GM18517 (cell line): ENCODE measurements around the gene SHTN1.

ENCODE experiments used
- ATAC-seq: cut with Tn5 transposase; IDR thresholded peaks from one replicate; pipeline ENCODE4 v1.9.1; 2021; ENCODE audit warnings: mild to moderate bottlenecking, moderate library complexity; ENCODE audit not compliant: unreplicated experiment

The SHTN1 gene

DNA sequence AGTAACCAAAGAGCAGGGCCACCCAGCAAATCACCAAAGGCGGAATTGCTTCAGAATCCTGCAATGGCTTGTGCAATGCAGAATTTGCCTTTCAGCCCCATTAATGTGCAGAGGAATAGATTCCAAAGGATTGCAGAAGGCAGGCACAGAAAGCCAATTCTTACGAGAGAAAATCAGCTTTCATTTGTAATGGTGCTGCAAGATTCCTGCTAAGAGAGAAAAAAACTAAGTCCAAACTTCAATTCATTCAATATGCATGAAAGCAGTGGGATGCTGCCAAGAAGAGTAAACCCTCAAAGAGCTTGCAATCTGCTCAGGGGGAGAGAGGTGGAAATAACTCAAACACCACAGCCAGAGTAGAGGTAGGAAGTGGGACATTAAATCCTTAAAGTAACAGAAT lies 85.3 kb downstream of the SHTN1 start:
- ATAC-seq: no peak

DNA sequence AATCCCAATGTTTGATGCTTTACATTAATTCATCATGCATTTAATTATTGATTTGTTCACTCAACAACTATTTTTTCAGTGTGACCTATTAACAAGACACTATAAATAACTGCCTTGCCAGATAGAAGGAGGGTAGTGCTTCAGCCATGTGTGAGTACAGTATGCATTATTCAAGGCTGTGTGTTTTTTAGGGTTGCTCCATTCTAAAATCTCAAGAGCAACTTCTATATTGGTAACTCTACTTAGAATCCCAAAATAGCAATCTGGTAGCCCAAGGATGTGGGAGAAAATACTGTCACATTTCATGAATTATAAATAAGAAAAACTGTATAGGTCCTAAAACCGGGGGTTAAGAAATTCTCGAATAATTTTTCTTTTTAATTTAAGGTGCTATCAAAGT lies 85.8 kb downstream of the SHTN1 start:
- ATAC-seq: no peak

DNA sequence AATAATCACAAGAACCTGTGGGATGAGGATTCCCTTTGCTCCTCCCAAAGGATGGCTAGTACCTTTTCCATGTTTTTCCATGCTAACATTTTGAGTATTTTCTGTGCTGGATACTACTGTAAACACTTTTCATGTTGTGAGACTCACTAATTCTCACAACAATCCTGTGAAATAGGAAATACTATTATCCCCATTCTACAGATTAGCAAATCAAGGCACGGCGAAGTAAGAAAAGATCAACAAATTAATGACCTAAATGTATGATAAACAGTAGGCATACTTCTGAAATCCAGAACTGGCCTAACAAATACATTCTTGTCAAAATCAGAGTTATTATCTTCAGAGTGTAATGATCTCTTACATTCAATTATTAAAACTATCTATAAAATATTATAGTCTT lies 86.4 kb downstream of the SHTN1 start:
- ATAC-seq: no peak

DNA sequence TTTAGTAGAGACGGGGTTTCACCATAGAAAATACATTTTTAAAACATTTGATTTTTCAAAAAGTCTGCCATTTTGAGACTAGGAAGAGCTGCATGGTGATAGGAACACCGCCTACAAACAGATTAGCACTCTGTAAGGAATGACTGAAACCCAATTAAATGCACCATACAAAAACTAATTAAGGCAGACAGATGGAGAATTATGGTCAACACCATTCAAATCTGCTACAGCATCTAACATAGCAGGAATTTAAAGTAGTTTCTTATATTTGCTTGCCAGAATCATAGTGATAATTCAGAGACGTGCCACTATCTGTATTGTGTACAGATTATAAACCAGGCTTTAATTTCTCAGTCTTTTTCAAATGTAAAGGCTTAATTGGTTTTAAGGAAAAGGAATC lies 87.5 kb downstream of the SHTN1 start:
- no peak for ATAC-seq

DNA sequence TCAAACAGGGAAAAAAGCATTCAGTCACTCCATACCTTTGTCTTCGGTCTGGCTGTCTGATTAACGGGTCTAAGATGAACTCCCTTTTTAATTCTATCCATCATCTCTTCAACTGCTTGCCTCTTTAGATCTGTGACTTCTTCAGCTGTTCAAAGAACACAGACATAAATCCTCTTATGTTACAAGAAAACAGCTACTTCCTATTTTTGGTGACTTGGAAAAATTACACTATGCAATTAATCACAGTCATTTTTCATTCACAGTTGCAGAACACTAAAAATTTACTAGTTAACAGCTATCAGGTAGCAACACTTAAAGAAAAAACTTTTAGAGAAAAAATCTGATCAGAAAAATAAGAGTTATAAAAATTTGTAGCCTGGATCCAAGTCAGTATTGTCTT lies 89.6 kb downstream of the SHTN1 start:
- ATAC-seq: no peak

DNA sequence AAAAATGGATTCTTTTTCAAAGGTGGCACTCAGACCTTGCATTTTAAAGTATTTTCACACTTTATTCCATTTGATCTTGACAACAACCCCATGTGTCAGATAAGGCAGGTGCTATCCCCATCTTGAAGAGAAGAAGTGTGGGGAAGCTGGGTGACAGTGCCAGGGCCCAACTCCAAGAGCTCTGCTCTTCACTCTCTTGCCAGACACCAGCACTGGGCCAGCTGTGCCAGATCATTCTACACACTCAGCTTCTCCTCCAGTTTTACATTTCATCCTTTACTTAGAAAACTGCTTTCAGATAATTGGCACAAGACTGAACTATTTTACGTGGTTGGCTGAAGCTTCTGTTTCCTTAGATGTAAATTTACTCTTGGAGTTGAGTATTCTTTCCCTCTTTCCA lies 91.3 kb downstream of the SHTN1 start:
- ATAC-seq: no peak

DNA sequence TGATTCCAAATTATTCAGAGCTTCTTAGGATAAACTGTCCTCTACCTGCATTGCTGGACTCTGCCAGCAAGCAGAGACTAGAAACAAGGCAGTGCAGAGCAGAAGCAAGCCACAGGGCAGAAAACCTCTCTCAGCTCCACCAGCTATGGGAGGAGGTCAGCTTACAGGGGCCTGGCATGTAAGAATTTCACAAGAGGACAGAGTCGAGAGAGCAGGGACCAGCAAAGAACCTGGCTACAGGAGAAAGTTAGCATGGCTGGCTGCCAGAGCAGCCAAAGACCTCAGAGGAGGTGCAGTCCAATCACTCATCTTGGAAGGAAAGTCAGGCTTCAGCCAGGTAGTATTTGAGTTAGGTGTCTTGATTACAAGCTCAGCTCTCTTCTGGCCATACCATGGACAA lies 92.8 kb downstream of the SHTN1 start:
- no peak for ATAC-seq

DNA sequence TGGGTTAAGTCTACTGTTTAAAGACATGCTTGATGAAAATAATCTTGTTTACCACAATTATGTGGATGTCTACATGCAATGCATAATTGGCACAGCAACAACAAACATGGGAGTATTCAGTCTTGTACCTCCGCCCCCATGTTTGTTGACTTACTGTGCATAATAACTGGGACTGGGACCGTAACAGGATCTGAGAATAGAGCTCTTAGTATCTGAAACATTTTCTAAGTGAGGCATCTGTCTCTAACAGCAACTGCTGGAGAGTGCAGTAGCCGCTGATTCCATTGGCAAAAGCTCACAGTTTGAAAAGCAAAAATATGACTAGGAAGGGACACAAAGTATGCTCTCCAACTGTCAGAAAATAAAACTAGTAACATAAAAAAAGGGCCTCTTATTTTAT lies 94.1 kb downstream of the SHTN1 start:
- ATAC-seq: no peak

DNA sequence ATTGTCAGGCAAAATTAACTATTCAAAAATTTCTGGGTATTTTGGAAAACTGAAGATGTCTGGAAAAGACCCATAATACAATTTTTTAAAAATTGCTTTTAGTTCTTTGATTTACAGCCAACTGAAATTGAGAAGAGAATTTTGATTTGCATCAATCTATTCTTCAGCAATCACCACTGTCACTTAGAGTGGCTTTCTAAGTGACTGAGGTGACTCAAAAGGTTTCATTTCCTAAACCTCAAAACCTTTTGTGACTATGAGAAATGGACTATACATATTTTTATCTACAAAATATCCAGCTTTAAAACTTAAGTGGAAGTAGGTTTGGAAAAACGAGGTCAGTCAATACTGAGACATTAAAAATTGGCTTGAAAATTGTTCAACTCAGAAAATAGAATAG lies 95.7 kb downstream of the SHTN1 start:
- no peak for ATAC-seq

DNA sequence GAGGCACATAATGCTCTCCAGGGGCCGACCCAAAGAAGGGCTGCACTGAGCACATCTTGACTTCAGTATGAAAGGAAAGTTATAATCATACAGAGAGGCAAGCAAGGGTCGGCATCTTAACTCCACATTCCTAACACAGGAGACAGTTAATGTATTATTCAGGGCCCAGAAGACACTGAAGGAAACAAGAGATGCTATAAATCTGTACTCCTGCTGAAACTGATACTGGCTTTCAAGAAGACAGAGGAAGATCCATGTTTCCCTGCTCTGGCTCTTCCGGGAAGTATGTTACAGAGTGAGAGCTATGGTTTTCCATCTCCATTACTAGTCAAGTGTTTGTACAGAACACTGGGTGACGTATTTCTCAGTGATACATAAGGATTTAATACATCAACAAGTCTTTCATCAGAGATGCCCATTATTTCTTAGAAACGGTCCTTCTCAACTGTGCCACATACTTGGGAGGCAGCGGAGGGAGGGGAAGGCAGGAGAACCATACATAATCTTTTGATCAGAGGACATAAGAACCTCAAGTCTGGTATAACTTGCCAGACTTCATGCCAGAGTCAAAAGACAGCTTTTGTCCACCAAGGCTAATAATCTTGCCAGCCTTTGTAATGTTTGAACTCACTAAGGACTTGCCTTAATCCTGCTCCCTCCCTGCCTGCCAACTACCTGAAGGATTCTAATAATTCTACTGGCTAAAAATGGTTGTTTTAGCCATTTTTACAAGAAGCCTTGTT lies 97.6 kb downstream of the SHTN1 start:
- no peak for ATAC-seq

DNA sequence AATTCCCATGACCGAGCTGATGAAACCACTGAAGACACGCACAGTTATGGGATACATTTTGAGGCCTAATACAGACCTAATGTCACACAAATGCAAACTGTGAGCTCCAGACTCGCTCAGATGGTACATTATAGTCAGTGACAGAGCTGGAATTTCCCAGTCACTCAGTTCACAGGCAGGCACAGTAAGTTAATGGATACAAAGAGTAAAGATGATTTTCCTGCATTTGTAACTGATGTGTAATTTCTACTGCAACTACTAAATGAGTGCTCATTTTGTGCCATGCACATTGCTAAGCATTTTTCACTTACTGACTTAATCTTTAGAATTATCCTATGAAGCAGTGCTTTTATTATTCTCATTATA lies 99.2 kb downstream of the SHTN1 start:
- no peak for ATAC-seq

DNA sequence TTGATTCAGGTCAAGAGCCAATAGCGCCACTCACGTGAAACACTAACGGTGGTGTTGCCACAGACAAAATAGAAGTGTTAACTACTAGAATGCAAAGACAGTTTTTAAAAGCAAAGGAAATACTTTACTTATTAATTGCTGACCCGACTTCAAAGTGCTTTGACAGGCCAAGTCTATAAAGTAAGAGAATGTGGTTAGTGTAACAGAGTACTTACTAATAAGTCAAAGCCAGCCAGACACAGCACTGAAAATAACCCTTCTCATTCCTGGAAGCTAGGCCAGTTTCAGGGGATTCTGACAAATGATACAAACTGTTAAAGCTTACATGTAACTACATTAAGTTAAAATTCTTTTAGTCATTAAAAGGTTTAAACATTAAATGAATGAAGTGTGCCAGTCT lies 105.4 kb downstream of the SHTN1 start:
- no peak for ATAC-seq

DNA sequence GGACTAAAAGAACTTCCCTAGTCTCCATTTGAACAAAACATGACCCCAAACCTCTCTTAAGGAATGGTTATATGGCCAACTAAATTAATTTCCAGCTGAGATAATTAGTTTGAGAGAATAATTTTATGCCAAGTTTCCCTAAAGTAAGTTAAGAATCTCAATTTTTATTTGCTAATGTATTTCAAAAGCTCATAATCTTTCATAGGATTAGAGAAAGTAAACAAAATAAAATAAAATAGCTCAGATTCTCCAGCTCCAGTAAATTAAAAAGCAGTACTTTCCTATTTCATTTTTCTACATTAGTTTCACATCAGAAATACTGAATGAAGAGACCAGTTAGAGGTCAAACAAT lies 111.3 kb downstream of the SHTN1 start:
- no peak for ATAC-seq

DNA sequence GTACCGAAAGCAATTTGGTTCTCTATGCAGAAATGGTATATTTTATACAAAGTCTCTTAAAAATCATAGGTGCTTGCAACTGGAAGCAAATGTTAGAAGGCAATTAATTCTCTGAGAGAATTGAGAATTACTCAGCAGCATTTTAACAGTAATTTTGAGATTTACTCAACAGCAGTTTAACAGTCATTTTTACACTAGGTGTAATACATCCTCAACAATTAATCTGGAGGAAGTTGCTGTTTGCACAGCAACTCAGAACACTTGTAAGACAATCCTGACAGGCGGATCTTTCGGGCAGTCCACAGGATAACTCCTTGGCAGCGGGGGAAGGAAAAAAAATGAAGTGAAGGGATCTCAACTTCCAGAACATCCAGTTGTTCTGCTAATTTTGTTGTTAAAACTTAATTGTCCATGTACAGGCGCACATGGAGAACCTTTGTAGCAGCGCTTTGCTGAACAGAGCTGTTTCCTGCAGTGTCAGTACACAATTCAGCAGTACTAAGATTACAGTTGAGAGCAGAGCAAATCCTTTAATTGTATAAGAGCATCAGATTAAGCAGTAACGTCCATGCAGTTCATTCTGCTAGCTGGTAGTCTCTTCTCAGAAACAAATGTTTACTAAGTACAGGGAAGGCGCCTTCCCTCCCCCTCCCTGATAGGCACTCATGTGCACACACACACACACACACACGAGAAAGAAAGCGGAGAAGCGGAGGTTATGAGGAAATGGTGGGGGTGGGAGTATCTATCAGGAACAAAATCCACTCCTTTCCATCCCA lies 111.9 kb downstream of the SHTN1 start:
- ATAC-seq: no peak

DNA sequence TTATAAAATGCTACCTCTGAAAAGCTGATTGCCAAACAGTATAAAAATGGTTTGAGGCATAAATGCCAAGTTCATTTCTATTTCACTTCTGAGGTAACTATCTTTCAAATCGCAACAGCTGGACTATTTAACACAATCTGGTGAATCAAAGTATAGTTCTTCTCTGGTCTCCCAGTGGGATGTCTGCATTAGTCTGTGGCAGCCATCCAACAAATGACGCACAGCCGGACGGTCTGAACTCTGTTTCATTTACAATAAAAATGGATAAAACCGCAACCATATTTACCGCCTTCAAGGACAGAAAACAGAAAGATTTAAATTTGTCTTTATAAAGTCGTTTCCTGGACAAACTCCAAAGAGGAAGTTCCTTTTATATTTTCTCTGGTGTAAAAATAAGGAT lies 113.8 kb downstream of the SHTN1 start:
- no peak for ATAC-seq

DNA sequence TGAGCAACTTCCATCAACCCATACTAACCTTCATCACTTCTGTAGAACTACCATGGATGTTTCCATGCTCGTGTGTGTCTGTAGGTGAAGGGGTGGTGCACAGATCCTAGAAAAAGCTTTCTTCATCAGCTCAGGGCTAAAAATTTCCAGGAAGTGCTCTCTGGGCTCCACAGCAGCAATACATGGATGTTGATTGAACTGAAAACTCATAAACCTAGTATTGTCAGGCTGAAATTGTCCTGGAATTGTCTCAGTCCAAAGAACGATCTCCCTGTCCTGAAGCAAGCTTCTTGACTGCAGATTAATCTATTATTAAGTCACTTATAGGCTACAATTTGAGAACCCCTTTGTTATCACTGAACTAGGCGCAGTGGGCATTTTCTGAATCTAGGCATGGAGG lies 115.9 kb downstream of the SHTN1 start:
- no peak for ATAC-seq

DNA sequence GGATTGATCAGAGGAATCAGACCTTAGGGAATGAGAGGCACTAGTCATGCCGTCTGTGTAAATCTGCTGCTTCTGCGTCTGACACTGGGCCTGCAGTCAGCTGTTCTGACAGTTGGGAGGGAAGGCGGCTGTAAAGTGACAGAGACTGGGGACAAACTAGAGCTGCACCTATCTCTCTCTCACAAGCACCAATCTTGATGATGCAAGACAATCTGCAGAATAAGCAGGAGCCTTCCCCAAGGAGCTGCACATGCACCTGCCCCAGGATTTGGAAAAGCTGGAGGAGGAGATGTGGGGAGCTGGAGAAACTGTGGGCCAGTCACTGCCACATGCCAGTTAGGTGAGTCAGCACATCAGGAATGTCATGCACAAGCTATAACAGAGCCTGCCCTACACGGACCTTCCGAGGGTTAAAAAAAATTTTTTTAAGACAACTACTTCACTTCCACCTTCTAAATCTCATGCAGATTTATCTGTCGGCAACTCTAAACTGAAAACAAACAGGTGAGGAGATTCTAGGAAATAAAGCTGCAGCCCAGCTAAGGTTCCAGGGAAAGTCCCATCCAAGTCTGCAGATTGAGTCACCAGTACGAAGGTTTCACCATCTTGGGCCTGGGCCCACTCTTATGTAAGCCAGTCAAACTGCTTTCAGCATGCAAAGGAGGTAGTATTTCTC lies 116.5 kb downstream of the SHTN1 start:
- no peak for ATAC-seq

DNA sequence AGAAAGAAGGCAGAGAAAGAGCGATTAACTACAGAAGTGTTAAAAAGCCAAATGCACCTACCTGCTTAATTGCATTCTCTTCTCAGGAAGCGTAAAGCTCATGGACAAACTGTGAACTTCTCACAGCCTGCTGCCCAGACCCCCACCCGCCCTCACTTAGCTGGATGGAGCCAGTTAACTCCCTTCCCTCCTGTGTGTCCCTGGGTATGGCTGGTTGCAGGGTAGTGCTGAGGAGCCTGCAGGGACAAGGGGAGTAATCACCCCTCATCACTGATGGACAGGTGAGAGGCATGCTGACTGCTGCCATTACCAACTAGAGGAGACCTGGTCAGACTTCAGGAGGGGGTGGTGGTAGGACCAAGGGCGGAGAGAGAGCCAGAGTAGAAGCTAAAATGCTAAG lies 118.2 kb downstream of the SHTN1 start:
- ATAC-seq: no peak

DNA sequence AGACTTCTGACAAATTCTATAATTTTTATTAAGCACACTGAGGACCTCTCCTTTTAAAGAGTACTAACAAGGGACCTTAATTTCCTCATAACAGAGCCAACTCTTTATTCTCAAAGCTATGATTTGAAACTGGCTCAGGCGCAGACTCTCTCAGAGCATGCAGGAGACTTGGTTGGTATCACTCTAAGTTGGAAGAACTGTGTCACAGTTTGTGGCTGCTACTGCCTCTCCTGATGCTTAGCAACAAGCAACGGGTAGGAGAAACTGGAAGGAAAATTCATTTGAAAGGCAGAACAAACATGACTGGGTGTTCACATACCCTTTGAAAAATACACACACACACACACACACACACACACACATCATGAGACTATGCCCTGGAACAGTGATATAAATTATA lies 122.3 kb downstream of the SHTN1 start:
- no peak for ATAC-seq

DNA sequence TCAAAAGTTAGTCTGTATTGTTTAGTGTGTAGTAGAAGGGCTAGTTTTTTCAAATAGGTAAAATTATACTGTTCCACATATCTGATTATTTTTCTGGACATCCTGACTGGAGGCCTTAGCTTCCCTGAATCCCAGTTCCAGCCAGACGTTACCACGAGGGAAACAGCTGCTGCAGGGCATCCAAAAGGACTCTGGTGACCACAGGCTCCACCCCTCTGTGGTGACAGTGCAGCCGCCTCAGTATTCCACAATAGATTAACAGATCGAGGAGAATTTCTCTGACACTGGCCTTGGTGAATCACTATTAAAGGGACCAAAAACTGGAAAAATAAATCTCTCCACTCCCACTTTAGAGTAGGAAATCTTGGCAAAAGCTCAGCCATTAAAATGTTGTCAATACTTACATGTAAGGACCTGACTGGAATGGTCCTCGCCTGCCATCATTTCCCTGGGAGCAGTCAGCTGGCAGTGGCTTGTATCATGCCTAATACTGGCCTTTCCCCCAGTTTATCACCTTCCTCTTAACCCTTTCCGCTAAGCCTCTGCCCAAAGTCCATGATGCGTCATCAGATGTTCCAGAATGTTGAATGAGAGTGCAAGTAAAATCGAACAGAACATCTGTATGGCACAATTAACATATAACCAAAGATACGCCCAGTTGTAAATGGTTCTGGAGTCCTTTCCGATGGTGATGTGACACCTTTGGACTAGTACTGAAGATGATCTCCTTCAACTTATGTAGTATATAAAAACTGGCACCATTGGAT lies 124.1 kb downstream of the SHTN1 start:
- ATAC-seq: no peak

DNA sequence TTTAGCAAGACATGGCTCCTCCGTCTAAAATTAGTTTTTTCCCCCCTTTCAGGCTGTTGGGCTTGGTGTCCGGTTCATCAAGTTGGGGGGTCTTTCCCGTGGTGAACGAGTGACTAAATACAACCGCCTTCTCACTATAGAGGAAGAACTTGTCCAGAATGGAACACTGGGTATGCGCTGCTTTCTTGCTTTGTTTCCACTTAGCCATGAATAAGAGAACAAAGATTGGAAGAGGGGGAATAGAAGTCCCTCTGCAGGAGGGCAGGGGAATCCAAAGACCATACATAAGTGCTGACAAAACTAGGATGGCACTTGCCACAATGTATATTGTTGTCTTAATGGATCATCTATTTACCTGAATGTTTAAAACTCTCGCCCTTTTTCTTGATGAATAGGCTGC lies 125.2 kb downstream of the SHTN1 start:
- ATAC-seq: no peak

DNA sequence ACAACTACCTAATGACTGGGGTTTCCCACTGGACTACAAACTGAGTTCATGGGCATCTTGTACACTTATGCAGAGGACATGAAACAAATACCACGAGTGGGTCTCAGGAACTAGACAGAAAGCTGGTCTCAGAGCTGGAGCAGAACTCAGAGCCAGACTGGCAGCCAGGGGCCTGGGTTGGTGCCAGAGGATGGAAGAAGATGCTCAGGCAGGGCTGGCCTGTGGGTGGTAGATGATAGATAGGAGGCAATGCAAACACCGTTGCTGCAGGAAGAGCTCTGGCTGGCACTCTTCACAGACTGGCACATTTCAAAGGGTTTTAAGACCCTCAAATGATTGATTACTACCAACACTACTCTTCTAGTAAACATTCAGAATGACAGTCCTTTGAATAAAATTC lies 126.9 kb downstream of the SHTN1 start:
- no peak for ATAC-seq
